ENCODE measurements around the gene SCAMP4. TPM values are rescaled to one million over a fixed set of nuclear protein-coding genes. Genes with fewer than 3 reads are reported as not detected.
A peak's percentile ranks its signal among the peaks of the same experiment; 100 is the strongest.

Gene SCAMP4
- total RNA-seq, 4 donors from 2014 or later, result 18.8 to 38.4 (median 26.7) TPM

- Histone ChIP-seq H3K4me1 (peaks cover 21 to 32% of the 10 kb centered on the region in 2 donors), H3K36me3 (no peaks in the 10 kb centered on the region), H3K9me3 (no peaks in the 10 kb centered on the region), H3K27ac (no peak overlapping the region), H3K27me3 (no peaks in the 10 kb centered on the region), H3K4me3 (no peak overlapping the region)
- TF ChIP-seq POLR2A (IDR thresholded peaks at IDR 0.05) (no peak), CTCF (IDR thresholded peaks at IDR 0.05 in 4 of 5, conservative IDR thresholded peaks at IDR 0.05 in 1 of 5) (no peak)
- DNase-seq (no peak), ATAC-seq (no peak)
- intact Hi-C loops (cut with DNase I; ENCODE audit: low total_unique reads), result no loop called here
- in situ Hi-C loops (cut with MboI; ENCODE audit: low sequenced_read_pairs in 4 of 4), result no loop called here
Measured at GRCh38 chr19:1944088-1944915, 39.1 kb downstream of the SCAMP4 start.

GRCh38 chr19:1944916-1945561 is 39.8 kb downstream of the SCAMP4 start:
- intact Hi-C loops (cut with DNase I; ENCODE audit: low total_unique reads) (no loop called here), in situ Hi-C loops (cut with MboI; ENCODE audit: low sequenced_read_pairs in 4 of 4) (no loop called here)
- no peaks in the 10 kb centered on the region for H3K36me3 ChIP-seq
- H3K4me1 ChIP-seq, result peaks cover 14 to 25% of the 10 kb centered on the region in 2 donors
- TF ChIP-seq POLR2A (IDR thresholded peaks at IDR 0.05), result no peak
- H3K4me3 ChIP-seq, result no peak overlapping the region
- DNase-seq (no peak), ATAC-seq (no peak)
- no peaks in the 10 kb centered on the region for H3K9me3 ChIP-seq
- H3K27me3 ChIP-seq, result no peaks in the 10 kb centered on the region
- no peak overlapping the region for H3K27ac ChIP-seq

- peaks cover 11 to 24% of the 10 kb centered on the region in 2 donors for H3K4me1 ChIP-seq
- in situ Hi-C loops (cut with MboI; ENCODE audit: low sequenced_read_pairs in 4 of 4) (no loop called here), intact Hi-C loops (cut with DNase I; ENCODE audit: low total_unique reads) (no loop called here)
- no peaks in the 10 kb centered on the region for H3K36me3 ChIP-seq
- no peaks in the 10 kb centered on the region for H3K9me3 ChIP-seq
- no peak overlapping the region for H3K27ac ChIP-seq
- H3K27me3 ChIP-seq, result no peaks in the 10 kb centered on the region
- DNase-seq (peak in 1 of 2 donors; percentile 28), ATAC-seq (no peak)
- H3K4me3 ChIP-seq, result no peak overlapping the region
- peak; percentile 10 to 66 (median 39) for TF ChIP-seq CTCF (IDR thresholded peaks at IDR 0.05 in 4 of 5, conservative IDR thresholded peaks at IDR 0.05 in 1 of 5)
- TF ChIP-seq POLR2A (IDR thresholded peaks at IDR 0.05), result no peak
Measured at GRCh38 chr19:1945899-1946298, 40.7 kb downstream of the SCAMP4 start.

GRCh38 chr19:1947651-1948209 is 42.5 kb downstream of the SCAMP4 start:
- no peaks in the 10 kb centered on the region for H3K9me3 ChIP-seq
- H3K36me3 ChIP-seq, result no peaks in the 10 kb centered on the region
- intact Hi-C loops (cut with DNase I; ENCODE audit: low total_unique reads) (no loop called here), in situ Hi-C loops (cut with MboI; ENCODE audit: low sequenced_read_pairs in 4 of 4) (no loop called here)
- no peak for TF ChIP-seq POLR2A (IDR thresholded peaks at IDR 0.05)
- no peak for TF ChIP-seq CTCF (IDR thresholded peaks at IDR 0.05 in 4 of 5, conservative IDR thresholded peaks at IDR 0.05 in 1 of 5)
- H3K27ac ChIP-seq, result no peak overlapping the region
- no peak for DNase-seq
- no peak overlapping the region for H3K4me3 ChIP-seq
- peaks cover 7 to 14% of the 10 kb centered on the region in 2 donors for H3K4me1 ChIP-seq
- H3K27me3 ChIP-seq, result no peaks in the 10 kb centered on the region
- ATAC-seq, result no peak

Data from gastrocnemius medialis (tissue), 4 donors.